GM18520 (cell line): ENCODE results near the gene TAF10.

ENCODE experiments used
- ATAC-seq: cut with Tn5 transposase; IDR thresholded peaks from one replicate; pipeline ENCODE4 v1.9.1; 2021; ENCODE audit not compliant: unreplicated experiment

The TAF10 gene

DNA sequence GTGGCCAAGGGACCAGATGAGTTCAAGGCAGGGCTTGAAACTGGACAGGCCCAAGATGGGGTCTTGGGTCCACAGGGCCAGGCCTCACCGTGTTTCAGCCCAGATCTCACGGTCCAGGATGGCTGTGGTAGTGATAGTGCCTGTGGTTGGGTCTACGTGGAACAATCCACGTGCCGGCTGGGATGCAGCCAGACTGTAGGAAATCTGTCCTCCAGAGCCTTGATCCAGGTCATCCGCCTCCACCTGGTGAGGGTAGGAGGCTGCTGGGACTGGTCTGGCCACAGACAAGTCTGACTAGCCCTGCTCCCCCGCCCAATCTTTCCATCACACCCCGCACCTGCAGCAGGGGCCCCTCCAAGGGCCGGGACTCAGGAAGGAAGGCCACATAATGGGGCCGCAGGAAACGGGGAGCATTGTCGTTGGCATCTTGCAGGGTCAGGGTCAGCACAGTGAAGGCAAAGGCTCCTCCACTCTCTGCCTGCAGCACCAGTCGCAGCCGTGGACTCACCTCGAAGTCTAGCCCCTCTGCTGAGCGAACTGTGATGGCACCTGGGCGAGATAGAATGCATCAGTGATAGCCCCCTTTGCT lies 13.9 kb upstream of the TAF10 start:
- ATAC-seq: no peak

DNA sequence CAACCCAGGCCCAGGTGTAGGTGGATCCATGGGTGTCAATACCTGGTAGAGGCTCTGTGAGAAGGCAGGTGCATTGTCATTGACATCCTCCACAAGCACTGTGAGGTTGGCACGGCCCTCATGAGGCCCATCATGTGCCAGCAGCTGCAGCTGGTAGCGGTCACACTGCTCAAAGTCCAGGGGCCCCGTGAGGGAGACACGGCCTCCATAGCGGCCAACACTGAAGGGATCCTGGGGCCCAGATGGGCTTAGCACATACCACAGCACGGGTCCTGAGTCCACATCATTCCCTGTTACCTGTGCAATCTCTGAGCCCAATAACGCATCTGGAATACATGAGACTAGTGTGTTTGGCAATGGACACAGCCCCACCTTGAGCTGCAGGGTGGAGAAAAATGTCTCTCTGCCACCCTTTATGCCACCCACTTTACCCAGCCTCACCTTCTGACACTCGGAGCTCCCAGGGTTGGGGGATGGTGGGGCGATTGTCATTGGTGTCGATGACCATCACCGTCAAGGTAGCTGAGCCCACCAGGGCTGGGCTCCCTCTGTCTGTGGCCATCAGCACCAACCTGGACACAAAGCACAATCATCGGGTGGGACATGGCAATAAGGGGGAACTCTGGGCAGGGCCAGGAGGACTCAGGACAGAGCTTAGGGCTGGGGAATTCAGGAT lies 13.3 kb upstream of the TAF10 start:
- ATAC-seq: no peak

DNA sequence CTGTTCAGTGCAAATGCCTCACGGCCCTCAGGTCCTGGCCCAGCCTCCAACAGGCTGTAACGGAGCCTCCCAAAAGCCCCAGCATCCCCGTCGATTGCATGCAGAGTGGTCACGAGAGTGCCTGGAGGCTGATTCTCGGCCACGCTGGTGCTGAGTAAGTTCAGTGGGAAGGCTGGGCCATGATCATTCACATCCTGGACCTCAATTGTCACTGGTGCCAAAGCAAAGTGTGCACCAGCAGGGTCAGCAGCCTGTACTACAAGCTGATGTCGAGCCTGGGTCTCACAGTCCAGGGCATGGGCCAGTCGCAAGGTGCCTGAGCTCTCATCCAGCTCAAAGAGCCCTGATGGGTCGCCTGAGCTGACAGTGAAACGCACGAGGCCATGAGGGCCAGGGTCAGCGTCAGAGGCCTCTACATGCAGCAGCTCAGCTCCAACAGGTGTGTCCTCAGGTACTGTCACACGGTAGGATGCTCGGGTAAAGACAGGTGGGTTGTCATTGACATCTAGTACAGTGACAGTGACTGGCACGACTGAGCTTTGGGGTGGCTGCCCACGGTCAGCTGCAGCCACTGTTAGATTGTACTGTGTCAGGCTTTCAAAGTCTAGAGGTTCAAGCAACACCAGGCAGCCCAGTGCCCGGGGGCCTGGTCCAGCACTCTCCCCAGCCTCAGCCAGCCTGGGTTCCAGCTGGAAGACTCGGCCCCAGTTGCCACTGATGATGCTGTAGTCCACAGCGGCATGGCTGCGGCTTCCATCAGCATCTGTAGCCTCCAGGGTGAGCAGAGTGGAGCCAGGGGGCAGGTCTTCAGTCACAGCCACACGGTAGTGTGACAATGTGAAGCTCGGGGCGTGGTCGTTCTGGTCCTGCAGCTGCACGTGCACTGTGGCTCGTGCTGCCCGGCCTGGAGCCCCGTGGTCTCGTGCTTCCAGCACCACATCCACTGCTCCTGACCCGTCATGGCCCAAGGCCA lies 11.7 kb upstream of the TAF10 start:
- no peak for ATAC-seq

DNA sequence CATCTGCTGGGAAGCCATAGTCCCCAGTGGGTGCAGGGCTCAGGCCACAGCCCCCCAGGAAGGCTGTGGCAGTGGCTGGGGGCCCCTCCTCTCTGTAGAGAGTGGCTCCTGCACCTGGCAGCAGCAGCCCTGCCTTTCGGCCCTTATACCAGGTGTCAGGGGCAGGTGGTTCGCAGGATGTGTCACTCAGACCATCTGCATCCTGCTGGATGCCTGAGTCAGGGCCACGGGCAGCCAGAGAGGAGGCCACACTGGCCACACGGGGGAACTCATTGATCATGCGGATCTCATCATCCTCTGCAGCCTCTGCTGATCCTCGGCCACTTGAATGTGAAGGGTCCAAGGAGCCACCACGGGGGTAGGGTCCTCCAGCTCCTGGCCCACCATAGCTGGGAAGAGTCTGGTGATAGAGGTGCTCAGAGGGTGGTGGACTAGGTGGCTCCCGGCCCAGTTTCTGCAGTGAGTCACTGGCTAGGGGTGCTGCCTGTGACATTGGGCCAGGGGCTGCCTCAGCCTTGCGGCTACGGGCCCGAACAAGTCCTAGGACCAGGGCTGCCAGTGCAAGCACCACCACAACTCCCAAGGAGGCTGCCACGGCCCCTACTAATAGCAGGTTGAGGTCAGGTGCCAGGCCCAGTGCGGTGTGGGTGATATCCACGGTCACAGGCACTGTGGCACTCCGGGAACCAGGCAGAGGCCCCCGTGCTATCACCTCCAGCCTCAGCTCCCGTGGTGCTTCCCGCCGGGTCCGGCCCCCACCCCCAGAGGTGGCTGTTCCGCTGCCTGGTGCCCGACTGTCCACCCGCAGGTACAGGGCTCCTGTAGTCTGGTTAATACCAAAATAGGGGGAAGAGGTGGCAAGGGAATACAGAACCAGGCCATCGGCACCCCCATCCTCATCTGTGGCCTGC lies 10.5 kb upstream of the TAF10 start:
- no peak for ATAC-seq

DNA sequence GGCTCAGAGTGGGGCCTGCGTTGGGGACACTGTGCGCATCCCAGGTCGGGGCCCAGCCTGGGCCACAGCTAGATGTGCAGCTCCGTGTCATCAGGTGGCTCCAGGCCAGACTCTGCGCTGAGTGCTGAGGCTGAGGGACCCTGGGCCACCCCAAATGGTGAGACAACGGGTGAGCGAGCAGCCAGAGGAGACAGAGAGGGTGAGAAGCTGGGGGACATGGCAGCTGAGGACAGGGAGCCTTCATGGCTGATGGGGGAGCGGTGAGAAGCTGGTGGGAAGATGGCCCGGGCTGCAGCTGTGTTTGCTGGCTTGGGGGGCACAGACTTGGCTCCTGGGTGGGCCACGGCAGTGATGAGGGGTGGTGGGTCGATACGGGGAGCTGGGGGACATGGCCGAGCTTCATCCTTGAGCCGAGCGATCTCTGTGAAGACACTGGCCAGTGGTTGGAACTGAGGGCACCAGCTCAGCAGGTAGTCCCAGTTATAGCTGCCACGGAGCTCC lies 9.7 kb upstream of the TAF10 start:
- no peak for ATAC-seq

DNA sequence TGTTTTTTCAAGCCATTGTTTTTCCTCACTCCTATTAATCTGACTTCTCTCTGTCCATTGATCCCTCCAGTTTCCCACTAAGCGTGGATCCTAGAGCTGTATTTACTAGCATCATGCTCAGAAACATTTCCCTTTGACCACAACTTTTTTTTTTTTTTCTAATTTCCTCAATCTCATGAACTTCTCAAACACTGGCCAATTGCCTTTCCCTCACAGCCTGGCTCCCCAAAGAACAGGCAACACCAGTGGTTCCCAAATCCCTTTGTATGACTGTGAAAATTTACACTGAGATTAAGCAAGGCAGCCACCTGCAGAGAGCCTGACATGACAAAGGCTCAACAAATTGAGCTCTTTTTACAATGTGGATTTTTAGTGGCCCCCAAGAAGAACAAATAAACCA lies 8.6 kb upstream of the TAF10 start:
- no peak for ATAC-seq

DNA sequence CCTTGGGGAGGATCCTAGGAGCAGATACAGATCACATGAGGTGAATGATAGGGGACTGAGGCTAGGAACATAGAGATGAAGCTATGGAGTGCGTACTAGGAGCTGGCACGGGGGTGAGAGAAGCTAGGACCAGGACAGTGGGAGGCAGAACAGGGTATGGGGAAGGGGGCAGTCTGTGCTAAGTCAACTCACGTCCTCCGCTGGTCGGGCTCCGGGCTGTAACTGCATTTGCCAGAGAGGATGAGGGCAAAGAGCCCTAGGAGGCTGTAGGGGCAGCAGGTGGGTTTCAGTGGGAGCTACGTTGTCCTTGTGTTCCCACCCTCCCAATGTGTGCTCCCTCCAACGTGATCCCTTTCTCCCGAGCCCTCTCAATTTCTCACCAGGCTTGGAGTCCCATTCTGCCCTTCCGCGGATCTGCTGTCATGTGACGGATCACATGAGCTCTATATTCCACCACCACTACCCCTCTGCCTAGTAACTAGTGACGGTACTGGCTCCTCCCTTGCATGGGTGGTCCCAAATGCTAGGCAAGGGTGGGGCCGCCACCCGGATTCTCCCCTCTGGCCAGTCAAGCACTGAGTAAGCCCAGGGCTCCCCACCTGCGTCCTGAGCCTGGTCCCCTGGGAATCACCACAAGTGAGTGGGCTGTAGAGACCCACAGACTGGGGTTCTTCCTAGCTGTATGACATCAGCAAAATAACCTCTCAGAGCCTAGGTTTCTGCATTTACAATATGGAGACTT lies 7.2 kb upstream of the TAF10 start, which contains the start of gene TPP1:
Gene TPP1, minus strand, starts transcription at position 419 of the 742 bp plus-strand sequence. Its CDS starts 22 bp downstream, at position 397.
- ATAC-seq: peak; percentile 97

DNA sequence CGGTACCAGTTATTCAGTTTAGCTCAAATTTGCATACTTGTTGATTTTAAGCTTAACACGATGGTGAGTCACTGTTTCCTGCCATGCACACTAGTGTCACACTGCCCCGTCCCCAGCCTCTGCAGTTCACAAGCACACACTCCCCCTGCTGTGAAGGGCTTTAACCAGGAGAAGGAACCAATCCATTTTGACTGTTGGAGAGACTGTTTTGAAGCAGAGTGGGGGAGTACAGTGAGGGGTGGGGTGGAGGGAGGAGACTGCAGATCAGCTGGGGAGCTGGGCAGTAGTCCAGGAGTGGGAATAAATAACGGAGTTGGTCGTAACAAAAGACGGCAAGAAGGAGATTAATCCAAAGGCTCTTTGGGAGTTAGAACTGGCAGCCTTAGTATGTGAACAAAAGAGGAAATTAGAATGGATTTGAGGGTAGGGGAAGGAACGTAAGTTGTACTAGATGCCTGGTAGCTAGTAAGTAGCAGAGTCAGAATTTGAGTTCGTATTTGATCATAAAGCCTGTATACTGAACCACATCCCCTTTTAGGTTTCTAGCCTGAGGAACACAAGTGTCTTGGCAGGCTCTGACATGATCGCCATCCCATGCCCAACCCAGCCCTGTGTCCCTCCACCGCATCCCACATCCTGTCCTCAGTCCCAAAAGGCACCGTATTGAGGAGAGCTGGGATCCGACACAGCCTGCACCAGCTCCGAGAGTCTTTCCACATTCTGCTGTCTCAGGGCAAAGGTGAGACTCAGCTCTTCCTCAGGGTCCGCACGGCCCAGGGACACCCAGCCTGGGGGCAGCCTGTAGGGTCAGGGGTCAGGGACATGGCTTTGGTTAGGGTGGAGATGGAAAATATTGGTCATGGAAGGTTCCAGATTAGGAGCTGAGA lies 6.3 kb upstream of the TAF10 start:
- ATAC-seq: no peak

DNA sequence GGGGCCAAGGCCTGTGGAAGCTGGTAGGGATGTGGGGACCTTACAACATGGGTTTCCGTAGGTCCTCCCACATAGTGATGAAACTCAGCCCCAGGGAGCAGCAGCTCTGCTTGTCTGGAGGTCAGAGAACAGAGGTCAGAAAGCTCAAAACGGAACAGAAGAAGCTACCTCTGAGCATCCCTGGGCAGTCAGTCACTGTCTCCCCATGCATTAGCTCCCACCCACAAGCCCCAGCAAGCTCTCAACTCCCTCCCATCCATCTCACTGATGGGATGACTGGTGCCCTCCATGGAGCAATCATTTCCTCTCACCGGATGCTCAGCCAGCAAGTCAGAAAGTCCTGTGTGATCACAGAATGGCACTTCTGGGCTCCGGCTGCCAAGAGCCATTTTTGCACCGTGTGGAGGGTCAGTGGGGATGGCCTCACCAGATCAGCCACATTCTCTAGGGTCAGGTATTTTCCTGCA lies 5.3 kb upstream of the TAF10 start:
- no peak for ATAC-seq

DNA sequence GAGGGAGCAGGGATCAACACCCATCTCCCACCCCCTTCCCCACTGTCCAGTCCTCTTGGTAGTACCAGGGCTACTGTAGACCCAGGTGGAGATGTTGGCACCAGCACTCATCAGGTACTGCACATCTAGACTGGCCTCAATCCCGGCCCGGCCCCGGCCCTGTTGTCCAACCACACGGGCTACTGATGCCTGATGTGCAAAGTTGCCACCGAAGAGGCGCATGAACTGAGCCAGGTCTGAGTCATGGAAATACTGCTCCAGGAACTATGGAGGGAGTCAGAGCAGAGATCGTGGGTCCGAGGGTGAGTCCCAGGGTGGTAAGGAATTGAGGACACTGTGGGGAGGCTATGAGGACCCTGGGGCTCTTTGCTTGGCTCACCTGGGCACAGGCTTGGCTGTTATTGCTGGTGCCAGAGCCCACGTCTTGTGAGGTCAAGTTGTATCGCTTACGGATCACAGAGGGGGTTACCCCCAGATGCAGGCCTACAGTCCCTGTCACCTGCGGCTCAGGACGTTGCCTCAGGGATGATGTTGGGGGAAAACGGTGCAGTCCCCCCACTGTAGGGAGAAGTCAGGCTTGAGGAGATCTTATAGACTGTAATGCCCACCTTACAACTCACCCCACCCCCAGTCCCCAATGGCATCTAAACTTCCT lies 4.7 kb upstream of the TAF10 start:
- ATAC-seq: no peak

DNA sequence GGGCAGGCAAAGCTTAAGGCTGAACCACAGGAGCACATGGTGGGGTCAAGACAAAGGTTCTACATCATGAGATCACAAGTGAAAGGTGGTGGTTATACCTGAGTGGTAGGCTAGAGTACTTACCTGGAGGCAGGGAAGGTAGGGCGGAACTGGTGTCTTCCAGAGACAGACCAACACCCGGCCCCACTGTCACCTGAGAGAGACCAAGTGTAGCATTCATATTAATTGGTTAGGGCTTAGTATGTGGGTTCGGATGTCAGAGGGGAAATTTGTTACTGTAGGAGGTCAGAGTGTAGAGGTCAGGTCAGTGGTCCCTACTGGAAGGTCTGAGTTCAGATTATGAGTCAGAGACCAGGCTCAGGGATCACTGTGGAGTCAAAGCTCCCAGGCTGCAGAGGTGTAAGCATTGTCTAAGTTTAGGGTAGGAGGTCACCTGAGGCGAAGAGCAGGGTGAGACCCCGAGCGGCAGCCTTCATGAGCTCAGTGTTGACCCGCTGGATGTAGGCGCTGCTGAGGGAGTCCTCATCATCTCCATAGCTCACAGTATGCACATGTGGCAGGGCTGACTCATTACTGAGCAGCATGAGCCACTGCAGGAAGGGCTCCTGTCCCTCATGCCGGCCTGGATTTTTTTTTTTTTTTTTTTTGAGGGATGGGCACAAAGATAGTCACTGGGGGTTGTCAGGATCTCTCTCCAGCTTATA lies 4.0 kb upstream of the TAF10 start:
- no peak for ATAC-seq

DNA sequence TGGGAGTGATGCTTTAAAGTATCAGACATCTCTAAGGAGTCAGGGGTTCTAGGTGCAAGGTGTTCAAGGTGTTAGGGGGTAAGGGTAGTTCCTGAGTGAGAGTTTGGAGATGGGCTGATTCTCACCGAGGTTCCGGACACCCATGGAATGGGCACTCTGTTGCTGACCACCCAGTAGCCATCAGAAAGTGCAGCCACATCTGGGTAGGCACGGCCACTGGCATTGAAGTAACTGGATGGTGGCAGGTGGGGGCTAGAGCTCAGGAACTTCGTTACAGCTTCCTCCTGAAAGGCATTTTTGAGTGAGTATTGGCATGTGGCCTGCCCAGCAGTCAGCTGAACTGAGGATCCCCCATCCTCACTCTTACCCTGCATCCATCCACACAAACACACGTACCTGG lies 3.0 kb upstream of the TAF10 start:
- ATAC-seq: no peak

DNA sequence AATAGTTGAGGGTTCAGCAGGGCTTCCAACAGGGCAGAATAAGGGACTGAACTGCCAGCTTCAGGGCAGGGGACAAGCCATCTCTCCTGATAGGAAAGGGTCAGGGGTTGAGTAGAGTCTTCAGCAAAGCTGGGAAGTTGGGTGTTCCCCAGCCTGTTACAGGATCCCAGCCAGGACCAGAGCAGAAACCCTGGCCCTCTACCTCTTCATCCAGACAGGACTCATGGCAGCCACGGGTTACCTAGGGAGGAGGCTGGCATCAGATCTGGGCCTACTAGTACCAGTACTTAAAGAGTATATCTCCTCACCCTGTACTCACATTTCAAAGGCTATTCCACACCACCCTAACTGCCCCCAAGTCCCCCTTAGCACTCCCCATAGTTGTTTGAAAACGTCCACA lies 2.4 kb upstream of the TAF10 start:
- no peak for ATAC-seq

DNA sequence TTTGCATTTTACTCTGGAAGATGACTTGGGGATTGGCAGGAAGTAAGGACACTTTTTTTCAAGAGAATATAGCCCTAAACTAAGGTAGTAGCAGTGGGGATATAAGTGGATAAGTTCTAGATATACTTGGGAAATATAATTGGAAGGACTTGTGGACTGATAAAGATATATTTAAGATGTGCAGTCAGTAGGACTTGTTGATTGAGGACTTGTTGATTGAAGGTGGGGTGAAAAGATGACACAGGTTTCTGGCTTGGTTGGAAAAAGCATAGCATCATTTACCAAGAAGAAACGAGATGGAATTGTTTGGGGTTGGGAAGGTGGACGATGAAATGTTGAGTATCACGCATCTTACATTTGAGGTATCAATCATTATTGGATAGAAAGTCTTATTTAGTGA lies 1.5 kb upstream of the TAF10 start:
- ATAC-seq: no peak

DNA sequence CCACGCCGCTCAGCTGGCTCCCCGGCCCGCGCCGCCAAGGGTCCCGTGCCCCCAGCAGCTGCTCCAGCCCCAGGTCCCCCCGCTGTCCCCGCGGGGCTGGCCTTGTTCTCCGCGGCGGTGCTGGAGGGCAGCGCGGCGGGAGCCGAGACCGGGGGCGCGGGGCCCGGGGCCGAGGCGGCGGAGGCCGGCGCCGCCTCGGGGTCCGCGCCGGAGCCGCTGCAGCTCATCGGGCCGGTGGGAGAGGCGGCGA lies 128 bp downstream of the TAF10 start:
- peak; percentile 11 for ATAC-seq

DNA sequence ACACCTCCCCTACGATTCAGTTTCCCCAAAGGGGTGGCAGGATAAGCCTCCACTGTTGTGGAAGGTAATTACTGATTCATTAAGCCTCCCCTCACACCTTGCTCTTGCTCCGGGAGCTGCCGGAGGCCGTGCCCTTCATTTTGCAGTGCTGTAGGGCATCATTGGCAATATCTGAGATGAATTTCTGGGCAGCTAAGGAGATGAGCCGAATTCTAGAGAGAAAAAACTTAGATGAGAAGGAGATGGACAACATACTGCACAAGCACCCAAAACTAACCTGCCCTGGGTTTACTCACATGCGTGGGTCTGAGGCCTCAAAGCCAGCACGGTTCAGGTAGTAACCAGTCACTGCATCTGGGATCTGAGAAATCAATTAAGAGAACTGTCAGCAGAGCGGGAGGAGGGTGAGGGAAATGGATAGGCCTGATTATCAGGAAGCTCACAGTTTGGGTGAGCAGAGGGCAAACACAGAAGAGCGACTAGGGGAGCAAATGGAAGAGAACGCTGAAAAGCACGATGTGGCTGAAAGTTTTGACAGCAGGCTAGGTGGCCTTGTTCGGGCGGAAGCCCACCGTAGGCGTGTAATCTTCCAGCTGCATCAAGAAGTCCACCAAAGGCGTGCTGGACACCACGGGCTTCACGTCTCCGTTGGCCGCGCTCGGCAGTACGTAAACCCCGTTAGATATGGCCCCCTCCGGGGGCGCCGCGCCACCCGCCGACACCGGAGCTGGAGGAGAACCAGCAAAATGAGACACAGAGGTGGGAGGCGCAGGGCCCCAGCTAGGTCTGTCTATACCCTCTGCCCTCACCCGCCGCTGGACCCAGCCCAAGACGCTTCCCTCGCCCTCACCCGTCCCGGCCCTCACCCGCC lies 689 bp downstream of the TAF10 start:
- ATAC-seq: no peak

DNA sequence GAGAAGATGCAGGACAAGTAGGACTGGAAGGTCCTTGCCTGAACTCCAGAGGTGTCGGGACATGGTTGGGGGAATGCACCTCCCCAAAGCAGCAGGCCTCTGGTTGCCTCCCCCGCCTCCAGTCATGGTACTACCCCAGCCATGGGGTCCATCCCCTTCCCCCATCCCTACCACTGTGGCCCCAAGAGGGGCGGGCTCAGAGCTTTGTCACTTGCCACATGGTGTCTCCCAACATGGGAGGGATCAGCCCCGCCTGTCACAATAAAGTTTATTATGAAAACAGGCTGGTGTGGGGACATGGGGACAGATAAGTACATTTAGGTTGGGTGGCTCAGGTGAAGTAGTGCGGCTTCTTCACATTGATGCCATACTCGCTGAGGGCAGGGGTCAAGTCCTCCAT lies 1.4 kb downstream of the TAF10 start:
- no peak for ATAC-seq
